RWPE2 (cell line): ENCODE measurements around the gene ARPC4.

ENCODE experiments used
- ATAC-seq: fragments of 200-7000 bp; cut with Tn5 transposase; 3 replicates; pipeline ENCODE4 v1.9.1; 2021; ENCODE audit warnings: low read depth
- DNase-seq: peaks from one replicate; pipeline ENCODE4 v3.0.0-alpha.2; 2020; ENCODE audit warnings: low spot score
- H3K27ac ChIP-seq: fragments of 450-650 bp; 2 replicates; pipeline ENCODE4 v1.5.1; 2017; ENCODE audit warnings: mild to moderate bottlenecking; ENCODE audit not compliant: poor library complexity, severe bottlenecking
- H3K27me3 ChIP-seq: fragments of 250-450 bp; sonication (Bioruptor Pico); 2 replicates; pipeline ENCODE4 v1.5.1; 2021; ENCODE audit warnings: mild to moderate bottlenecking, moderate library complexity; ENCODE audit not compliant: insufficient read depth, poor library complexity, severe bottlenecking
- H3K36me3 ChIP-seq: fragments of 250-450 bp; sonication (Bioruptor Pico); 2 replicates; pipeline ENCODE4 v1.5.1; 2020; ENCODE audit warnings: low read depth, mild to moderate bottlenecking, moderate library complexity
- H3K4me1 ChIP-seq: fragments of 250-450 bp; sonication (Bioruptor Pico); 2 replicates; pipeline ENCODE4 v1.5.1; 2021; ENCODE audit warnings: mild to moderate bottlenecking, moderate library complexity; ENCODE audit not compliant: insufficient read depth, poor library complexity, severe bottlenecking
- H3K4me3 ChIP-seq: fragments of 250-450 bp; sonication (Bioruptor Pico); 2 replicates; pipeline ENCODE4 v1.5.1; 2021; ENCODE audit warnings: mild to moderate bottlenecking, moderate library complexity; ENCODE audit not compliant: severe bottlenecking
- H3K9me3 ChIP-seq: fragments of 250-450 bp; sonication (Bioruptor Pico); 2 replicates; pipeline ENCODE4 v1.5.1; 2021; ENCODE audit warnings: mild to moderate bottlenecking, moderate library complexity; ENCODE audit not compliant: severe bottlenecking
- CTCF ChIP-seq: fragments of 450-650 bp; IDR thresholded peaks from one replicate; pipeline ENCODE4 v1.5.1; 2017; ENCODE audit warnings: mild to moderate bottlenecking, moderate library complexity; ENCODE audit not compliant: poor library complexity, severe bottlenecking

Gene ARPC4

GRCh38 chr3:9750556-9751411 lies 42.1 kb upstream of the ARPC4 start:
- peak overlapping the region; percentile 51 for H3K27ac ChIP-seq
- DNase-seq = no peak
- TF ChIP-seq CTCF = no peak
- H3K9me3 ChIP-seq = no peaks in the 10 kb centered on the region
- peak overlapping the region; percentile 42 for H3K4me3 ChIP-seq
- peaks cover 32% of the 10 kb centered on the region for H3K36me3 ChIP-seq
- ATAC-seq = no peak
- no peaks in the 10 kb centered on the region for H3K27me3 ChIP-seq
- peaks cover 3% of the 10 kb centered on the region for H3K4me1 ChIP-seq

- ATAC-seq (no peak), DNase-seq (no peak)
- no peaks in the 10 kb centered on the region for H3K27me3 ChIP-seq
- H3K4me1 ChIP-seq = peaks cover 3% of the 10 kb centered on the region
- peak overlapping the region; percentile 50 for H3K27ac ChIP-seq
- TF ChIP-seq CTCF = no peak
- H3K4me3 ChIP-seq = no peak overlapping the region
- H3K9me3 ChIP-seq = no peaks in the 10 kb centered on the region
- H3K36me3 ChIP-seq = peaks cover 50% of the 10 kb centered on the region
Observed at GRCh38 chr3:9754678-9755077, 38.2 kb upstream of the ARPC4 start.

GRCh38 chr3:9757427-9757826 lies 35.5 kb upstream of the ARPC4 start:
- DNase-seq = no peak
- Histone ChIP-seq H3K27me3 (no peaks in the 10 kb centered on the region), H3K9me3 (no peaks in the 10 kb centered on the region), H3K27ac (no peak overlapping the region), H3K4me3 (no peak overlapping the region), H3K4me1 (peaks cover 3% of the 10 kb centered on the region), H3K36me3 (peaks cover 35% of the 10 kb centered on the region)
- no peak for ATAC-seq
- no peak for TF ChIP-seq CTCF

- Histone ChIP-seq H3K4me1 (no peaks in the 10 kb centered on the region), H3K27ac (no peak overlapping the region), H3K4me3 (no peak overlapping the region), H3K36me3 (peaks cover 29% of the 10 kb centered on the region), H3K9me3 (no peaks in the 10 kb centered on the region), H3K27me3 (no peaks in the 10 kb centered on the region)
- TF ChIP-seq CTCF = no peak
- ATAC-seq (no peak), DNase-seq (no peak)
Observed at GRCh38 chr3:9760779-9761505, 31.9 kb upstream of the ARPC4 start.
